Subcutaneous adipose tissue (tissue), 4 donors: ENCODE data around the gene DAG1. TPM values are rescaled to one million over a fixed set of nuclear protein-coding genes. Genes with fewer than 3 reads are reported as not detected.

ENCODE experiments used
- total RNA-seq, 4 donors: library from RNA; depleted of rRNA; stranded (reverse); fragments of >200 nt; gene quantifications; one replicate each; pipeline ENCODE4 v1.1.0, GENCODE V29; 2016
- TF ChIP-seq, protein P1 (sequence below): fragments of 450-650 bp; IDR thresholded peaks from one replicate; pipeline ENCODE4 v1.5.1; 2016; ENCODE audit warnings: low read depth, mild to moderate bottlenecking, control low read depth, antibody characterized with exemption, moderate library complexity

The DAG1 gene
- total RNA-seq, 4 donors from 2014 or later, result 31.3 to 48.4 (median 39.0) TPM

DNA sequence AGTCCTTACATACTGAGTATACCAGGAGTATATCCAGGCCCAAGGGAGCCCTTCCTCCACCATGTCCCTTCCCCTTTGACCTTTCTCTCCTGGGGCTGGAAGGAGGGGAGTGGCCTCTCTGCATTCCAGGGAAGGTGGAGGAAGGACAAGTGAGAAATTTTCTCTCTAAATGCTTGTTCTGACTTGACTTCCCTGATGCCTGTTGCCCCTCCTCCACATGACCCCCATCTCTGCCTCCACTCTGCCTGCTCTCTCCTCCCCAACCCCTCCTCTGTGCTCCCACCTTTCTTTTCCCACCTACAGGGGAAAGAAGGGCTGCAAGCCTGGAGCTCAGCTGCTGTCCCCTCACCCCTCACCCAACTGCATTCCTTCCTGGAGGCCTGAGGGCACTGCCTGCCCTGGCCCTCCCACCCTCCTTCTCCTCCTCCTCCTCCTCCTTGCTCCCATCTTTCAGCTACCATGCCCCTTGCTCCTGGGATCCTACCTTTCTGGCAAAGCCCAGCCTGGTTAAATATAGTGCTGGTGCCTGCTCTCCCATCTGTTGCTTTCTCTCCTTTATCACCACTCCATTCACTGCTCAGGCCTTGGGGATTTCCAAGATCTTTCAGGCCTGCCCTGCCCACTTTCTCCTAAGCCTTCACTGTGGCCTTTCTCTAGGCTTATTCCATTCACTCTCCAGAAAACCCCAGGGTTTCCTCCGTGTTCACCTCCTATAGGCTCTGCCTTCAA lies 8.5 kb upstream of the DAG1 start:
- TF ChIP-seq, protein P1, sequence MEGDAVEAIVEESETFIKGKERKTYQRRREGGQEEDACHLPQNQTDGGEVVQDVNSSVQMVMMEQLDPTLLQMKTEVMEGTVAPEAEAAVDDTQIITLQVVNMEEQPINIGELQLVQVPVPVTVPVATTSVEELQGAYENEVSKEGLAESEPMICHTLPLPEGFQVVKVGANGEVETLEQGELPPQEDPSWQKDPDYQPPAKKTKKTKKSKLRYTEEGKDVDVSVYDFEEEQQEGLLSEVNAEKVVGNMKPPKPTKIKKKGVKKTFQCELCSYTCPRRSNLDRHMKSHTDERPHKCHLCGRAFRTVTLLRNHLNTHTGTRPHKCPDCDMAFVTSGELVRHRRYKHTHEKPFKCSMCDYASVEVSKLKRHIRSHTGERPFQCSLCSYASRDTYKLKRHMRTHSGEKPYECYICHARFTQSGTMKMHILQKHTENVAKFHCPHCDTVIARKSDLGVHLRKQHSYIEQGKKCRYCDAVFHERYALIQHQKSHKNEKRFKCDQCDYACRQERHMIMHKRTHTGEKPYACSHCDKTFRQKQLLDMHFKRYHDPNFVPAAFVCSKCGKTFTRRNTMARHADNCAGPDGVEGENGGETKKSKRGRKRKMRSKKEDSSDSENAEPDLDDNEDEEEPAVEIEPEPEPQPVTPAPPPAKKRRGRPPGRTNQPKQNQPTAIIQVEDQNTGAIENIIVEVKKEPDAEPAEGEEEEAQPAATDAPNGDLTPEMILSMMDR, result no peak

DNA sequence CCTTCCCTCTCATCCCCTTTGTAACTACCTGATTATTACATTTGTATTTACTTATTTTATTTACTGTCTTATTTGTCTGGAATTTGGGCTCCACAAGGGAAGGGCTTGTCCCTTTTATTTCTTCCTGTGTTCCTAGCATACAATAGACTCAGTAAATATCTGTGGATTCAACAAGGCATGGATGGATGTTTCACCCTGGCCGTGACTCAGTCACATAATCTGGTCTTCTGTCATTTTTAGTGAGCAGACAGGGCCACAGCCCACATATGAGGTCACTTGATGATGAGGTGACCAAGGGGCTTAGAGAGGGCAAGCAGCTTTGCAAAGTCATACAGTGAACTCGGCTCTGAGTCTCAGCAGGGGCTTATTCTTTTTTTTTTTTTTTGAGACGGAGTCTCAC lies 7.8 kb upstream of the DAG1 start:
- TF ChIP-seq, protein P1, result no peak

DNA sequence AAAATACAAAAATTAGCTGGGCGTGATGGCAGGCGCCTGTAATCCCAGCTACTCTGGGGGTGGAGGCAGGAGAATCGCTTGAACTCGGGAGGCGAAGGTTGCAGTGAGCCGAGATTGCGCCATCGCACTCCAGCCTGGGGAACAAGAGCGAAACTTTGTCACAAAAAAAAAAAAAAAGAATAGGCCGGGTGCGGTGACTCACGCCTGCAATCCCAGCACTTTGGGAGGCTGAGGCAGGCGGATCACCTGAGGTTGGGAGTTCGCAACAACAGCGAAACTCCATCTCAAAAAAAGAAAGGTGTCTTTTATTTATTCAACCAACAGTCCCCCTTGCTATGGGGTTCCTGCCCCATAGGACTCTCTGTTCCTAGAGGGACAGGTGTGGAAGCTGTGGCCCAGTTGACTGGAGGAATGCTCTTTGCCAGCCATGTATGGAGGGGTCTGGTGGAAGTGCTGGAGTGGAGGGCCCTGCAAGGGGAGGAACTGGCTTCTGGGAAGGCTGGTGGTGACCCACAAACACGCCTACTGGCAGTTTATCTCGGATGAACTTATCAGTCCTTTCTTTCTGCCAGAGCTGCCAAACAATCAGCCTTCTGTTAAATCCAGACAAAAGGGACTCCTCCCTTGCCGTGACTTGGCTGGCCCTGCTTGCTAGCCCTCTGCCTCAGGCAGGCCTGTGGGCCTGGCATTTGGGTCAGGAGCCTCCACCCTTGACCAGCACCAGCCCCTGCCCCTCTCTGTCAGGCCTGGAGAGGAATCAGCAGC lies 4.6 kb upstream of the DAG1 start:
- TF ChIP-seq, protein P1, result no peak

DNA sequence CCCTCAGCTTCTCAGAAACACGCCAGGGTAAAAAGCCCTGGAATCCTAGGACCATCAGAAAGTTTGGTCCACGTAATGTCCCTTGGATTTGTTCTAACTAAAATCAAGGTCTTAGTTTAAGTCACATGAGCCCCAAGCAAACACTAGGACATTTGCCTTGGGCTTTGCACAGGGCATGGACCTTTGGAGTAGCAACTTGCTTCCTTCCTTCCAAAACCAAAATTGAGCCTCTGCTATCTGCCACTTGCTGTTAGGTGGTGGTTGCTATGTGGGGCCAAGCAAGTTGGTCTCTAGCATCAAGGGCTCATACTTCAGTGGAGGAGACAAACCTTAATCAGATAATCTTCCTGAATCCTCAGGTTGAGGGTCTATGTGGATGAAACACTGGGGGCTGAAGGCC lies 4.0 kb upstream of the DAG1 start:
- TF ChIP-seq, protein P1, result no peak

DNA sequence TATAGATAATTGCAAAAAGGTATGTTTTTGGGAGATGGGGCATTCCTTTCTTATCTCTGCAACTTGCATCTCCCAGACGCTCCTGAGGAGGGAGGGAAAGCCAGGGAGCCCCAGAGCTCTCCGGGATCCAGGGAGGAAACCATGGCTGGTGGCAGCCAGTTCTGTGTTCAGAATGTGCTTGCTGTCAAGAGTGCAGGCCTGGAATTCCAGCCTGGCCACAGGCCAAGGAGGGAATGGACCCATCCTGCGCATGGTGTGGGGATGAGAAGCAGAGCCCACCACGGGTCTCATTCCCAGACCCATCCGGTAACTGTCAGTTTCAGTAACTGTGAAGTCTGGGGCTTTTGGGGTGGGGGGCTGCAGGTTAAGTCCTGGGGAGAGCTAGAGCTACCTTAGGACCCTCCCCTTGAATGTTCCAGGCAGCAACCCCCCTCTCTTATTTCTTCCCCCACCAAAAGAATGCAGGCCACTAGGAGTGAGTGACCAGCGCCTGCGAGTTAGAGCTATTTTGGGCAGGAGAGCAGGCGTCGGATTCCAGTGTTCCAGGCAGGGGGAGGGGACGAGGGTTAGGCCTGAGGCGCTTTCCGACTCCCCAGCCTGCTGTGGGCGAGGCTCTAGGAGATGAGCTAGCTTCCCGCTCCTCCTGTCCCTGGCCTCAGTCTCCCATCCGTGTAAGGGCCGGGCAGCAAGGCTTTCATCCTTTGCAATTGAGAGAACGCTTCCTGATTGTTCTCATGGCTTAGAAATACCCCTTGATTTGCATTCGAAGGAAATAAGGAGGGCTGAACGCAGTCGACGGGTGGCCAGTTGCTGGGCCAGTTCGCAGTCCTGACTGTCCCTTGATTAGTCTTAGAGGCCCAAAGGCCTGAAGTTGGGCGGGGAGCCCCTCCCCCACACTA lies 781 bp upstream of the DAG1 start:
- TF ChIP-seq, protein P1, result no peak

DNA sequence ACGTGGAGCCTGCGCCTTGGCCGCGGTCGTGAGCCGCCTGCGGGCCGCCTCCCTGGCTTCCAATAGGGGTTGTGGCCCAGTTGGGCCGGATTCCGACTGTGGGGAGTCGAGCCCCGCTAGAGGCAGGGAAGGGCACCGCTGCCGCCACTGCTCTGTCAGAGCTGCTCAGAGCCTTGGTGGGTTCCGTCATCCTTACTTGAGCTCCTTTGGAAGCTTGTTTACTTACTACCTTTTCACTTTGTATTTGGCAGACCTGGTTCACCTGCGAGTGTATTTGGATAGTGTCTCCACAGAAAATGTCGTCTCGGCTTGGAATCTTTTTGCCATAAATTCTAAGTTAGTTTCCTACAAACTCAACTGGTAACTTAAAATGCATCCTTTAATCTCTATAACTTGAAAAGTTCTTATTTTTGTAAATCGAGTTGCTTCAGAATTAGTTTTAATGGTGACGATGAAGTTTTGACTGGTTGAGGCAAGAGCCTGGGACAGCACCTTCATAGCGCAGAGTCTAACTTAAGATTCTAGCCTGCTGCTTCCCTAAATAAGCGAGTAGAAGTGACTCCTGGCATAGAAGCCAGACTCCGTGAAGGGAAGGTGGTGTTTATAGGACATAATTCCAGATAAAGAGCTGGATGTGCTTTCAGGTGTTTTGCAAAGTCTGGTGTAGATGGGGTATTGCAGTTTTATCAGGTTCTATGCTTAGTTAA lies 800 bp downstream of the DAG1 start:
- TF ChIP-seq, protein P1, result no peak
